ENCODE data around the gene ETFA.

The ETFA gene

GRCh38 chr15:76340198-76340802 is 29.0 kb upstream of the ETFA start:
- DNase-seq, result peak; percentile 45

GRCh38 chr15:76339305-76340197 is 28.3 kb upstream of the ETFA start:
- DNase-seq, result no peak

DNA sequence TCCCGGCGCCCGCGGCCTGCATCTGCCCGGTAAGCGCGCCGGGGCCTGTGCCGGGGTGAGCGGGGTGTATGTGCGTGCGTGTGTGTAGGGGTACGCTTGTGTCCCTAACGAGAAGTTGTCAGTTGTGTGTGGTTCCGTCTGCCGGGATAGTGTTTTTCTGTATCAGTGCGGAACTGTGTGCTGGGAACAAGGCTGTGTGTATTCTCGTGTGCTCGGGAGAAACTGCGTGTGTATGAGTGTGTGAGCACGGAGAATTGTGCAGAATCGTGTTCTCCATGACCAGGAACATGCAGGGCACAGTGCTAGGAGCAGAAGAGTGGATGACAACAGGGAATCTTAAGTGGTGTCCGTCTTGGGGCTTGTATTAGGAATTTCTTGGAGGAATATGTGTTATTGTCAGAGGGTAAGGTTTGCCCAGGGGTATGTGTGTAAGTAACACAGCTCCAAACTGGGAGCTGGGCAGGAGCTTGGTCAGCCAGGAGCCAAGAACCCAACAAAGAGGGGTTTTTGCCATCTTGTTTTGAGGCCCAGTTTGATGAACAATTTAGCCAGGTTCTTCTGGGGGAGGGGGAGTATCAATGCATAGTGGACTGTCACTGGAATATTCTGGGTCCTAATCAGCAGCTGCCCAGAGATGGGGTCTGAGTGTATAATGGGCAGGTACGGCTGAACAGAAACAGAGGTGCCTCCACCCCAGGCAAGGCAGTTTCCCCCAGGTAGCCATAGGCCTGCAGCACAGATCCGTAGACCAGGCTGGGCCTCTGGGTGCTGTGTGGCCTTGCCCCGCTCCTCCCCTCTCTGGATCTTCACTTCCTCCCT is 27.4 kb upstream of the ETFA start:
- no peak for DNase-seq

DNA sequence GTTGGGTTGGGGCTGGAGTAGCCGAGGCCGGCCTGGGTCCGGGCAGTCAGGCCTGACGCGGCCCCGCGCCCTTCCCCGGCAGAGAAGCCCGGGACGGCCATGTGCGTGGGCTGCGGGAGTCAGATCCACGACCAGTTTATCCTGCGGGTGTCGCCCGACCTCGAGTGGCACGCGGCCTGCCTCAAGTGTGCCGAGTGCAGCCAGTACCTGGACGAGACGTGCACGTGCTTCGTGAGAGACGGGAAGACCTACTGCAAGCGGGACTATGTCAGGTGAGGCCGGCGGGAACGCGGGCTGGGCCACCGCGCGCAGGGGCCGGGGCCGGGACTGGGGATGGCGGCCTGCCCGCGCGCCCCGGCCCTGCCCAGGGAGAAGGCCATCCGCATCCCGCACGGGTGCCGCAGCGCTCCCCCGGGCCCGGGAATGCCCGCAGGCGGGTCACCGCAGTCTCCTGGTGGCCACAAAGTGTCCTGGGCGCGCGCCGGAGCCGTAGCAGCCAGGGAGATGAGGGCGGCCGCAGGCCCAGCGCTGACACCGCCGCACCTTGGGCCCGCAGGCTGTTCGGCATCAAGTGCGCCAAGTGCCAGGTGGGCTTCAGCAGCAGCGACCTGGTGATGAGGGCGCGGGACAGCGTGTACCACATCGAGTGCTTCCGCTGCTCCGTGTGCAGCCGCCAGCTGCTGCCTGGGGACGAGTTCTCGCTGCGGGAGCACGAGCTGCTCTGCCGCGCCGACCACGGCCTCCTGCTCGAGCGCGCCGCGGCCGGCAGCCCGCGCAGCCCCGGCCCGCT is 26.6 kb upstream of the ETFA start:
- no peak for DNase-seq

- DNase-seq, result no peak
Measured at GRCh38 chr15:76337059-76337695, 25.9 kb upstream of the ETFA start.

DNA sequence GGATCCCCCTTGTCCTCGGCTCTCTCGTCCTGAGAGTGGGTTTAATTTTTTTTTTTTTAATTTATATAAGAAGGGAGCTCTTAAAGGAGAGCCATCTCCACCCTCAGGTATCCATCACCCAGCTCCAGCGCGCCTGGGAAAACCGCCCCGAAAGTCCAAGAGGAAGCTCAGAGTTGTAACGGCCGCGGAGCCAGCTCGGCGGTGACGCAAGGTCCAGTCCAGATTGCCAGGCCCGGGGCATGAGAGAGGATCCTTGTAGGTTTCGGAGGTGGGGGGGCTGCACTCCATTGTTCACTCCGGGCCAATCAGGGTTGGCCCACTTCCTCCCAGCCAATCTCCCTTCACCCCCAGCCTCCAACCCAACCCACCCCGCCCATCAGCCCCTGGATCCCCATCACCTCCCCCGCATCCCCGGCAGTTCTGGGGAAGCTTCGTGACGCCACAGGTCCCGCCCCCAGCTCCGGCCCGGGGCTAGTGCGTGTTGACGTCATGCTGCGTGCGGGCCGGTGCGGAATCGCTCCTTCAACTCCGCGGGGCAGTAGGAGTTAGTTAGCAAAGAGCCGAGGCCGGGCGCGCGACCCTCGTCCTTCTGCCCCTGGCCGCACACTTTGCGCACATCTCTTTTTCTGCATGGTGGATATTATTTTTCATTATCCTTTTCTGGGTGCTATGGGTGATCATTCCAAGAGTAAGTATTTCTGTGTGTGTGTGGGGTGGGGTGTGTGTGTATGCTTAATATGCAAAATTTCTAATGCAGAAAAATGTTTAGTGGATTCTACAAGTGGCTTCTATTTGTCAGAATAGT is 25.2 kb upstream of the ETFA start, which contains the start of gene ISL2:
TSS of gene ISL2 (plus strand) at position 520 of the 805 bp plus-strand sequence. CDS start at position 631, 111 bp downstream.
- DNase-seq, result peak; percentile 72

GRCh38 chr15:76335307-76336253 is 24.3 kb upstream of the ETFA start:
- DNase-seq, result no peak

DNA sequence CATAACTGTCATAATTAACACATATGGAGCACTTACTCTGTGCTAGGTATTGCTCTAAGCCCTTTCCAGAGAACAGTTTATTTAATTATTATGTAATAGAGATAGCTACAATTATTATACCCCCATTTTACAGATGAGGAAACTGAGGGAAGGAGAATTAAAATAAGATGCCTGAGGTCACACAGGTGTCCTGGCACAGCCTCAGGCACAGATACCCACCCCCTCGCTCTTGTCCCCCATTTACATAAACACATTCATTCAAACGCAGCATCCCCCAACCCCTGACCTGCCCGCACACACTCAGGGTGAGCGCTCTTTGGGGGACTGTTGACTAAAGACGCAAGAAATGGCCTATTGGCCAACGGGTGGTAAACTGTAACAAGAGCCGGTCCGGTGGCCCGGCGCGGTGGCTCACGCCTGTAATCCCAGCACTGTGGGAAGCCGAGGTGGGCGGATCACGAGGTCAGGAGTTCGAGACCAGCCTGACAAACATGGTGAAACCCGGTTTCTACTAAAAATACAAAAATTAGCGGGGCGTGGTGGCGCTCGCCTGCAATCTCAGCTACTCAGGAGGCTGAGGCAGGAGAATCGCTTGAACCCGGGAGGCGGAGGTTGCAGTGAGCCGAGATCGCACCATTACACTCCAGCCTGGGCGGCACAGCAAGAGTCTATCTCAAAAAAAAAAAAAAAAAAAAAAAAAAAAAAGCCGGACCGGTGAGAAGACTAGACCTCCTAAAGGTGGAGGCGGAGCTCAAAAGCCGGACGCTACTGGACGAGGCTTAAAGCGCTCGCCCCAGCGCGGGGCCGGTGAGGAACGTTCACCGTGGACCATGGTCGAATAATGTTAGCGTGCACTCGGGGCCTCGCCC is 23.4 kb upstream of the ETFA start:
- DNase-seq, result no peak

DNA sequence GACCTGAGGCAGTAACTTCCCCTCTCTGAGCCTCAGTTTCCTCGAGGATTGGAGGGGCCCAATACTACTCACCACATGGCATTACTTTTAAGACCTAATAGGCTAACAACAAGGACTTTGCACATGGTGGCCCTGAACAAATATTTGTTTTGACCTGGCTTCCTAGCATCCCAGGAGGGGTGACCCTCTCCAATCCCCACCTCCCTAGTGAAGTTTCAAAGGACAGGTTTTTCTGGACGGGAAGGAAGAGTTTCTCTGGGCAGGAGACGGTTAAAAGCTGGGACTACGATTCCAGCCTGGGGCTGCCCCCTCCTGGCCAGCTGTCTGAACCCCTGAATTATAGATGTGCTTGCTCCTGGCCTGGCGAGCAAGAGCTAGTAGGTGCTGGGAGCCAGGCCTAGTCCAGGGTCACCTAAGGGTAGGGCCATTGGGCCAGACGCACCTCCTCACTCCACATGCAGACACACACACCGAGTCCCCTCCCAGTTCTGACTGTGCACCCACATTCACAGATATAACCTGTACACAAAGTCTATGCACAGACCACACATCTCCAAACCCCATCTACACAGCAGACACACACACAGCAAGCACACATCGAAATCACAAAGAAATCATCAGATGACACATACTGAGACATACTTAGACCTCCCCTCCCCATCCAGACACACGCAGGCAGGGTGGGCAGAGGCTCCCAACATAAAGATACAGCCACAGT is 22.6 kb upstream of the ETFA start:
- no peak for DNase-seq

DNA sequence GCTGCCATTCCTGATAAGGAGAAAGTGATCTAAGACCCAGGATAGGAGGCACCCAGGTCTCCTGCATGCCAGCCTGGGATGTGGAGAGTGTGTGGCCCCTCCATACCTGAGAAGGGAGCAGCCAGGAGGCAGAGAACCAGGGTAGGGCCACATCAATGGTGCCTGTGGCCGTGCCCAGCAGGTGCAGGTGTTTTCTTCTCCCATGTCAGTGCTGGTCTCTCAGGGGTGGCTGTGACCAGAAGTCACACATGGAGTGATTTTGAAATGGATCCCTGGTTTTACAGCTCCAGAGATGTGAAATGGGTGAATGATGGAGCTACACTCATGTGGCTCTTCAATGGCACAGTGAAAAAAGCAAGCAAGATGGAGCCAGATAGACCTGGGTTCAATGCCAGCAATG is 22.0 kb upstream of the ETFA start:
- DNase-seq, result no peak

GRCh38 chr15:76332796-76333195 is 21.5 kb upstream of the ETFA start:
- DNase-seq, result no peak

- no peak for DNase-seq
Measured at GRCh38 chr15:76330080-76330680, 18.9 kb upstream of the ETFA start.

DNA sequence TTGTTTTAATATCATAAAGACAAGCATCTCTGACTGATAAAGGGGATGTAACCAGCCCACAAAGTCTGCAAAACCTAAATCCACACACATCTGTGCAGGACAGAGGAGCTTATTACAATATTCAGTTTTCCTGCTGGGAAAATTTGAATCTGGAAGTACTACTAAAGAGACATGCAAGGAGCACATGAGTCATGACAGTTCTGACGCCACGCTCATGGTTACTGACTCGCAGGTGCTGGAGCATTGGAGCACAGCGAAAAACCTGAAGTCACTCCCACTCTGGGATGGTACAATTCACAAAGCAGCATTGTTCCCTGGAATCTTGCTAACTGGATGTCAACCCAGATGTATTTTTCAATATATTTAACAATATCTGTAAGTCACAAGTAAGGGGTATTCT is 17.7 kb upstream of the ETFA start:
- DNase-seq, result no peak

GRCh38 chr15:76328106-76328696 is 16.9 kb upstream of the ETFA start:
- DNase-seq, result no peak

GRCh38 chr15:76327191-76328105 is 16.2 kb upstream of the ETFA start:
- no peak for DNase-seq

DNA sequence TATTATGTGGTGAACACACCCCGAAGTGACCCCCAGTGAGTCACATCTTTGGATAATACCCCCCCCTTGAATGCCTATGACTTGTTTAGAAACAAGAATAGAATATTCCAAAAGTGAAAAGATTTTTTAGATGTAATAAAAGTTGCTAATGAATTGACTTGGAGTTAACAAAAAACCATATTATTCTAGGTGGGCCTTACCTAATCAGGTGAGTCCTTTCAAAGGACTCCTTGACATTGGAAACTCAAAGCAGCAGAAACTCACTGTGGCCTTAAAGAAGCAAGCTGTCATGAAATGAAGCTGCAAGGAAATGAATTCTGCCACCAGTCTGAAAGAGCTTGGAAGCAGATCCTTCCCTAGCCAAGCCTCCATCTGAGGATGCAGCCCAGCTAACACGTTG is 14.4 kb upstream of the ETFA start:
- DNase-seq, result no peak

All from activated CD4-positive, CD25-positive, alpha-beta regulatory T cell treated with anti-CD3 and anti-CD28 coated beads, Interleukin-2, amount 50 U/mL, for 72 hours (primary cell).